Medulla oblongata (tissue), 1 donor: Measurements from ENCODE around the gene PHACTR2.
"Not testable (repeated sequence)": the region's sequence is repeated elsewhere in the genome, so short reads cannot be mapped to it uniquely, and the experiment has no call there.

Experiments used
- DNase-seq: peaks from one replicate; pipeline ENCODE4 v3.0.0-alpha.2; 2015; ENCODE audit errors: extremely low spot score

Gene PHACTR2

DNA sequence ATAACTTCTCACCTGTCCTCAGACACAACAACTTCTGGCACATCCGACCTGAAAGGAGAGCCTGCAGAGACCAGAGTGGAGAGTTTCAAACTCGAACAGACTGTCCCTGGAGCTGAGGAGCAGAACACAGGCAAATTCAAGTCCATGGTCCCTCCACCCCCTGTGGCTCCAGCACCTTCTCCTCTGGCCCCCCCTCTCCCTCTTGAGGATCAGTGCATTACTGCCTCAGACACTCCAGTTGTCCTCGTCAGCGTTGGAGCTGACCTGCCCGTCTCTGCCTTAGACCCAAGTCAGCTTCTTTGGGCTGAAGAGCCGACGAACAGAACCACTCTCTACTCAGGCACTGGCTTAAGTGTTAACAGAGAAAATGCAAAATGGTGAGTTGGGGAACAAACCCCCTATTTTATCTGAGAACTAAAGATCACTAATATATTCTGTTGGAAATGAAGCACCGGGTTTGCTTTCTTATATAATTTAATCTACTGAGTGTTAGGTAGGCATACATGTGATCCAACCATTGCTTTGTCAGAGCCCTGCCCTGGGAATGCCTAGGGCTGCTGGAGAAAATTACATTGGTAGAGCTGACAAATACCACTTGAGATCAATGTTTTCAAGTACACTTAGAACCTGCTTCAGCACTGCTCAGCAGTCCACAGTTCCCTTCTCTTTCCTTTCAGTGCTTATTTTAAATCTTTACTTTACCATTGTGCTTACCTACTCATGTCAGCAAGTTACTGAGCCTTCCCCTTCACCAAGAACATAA lies 87.8 kb downstream of the PHACTR2 start:
- DNase-seq: no peak

DNA sequence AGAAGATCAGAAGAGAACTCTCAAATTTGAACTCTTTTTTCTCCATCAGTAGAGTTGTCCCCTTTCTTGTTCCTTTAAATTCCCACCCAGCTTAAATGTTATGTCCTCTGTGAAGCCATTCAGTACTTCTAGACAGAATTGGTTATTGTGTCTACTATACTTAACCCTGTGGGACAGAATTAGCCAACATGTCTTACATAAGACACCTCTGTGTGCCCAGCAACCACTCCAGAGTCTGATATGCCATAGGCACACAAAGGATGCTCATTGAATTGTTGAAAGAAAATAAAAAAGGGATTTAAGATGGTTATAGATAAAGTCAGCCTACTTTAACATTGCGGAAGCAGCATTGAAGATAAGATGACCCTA lies 88.4 kb downstream of the PHACTR2 start:
- DNase-seq: no peak

DNA sequence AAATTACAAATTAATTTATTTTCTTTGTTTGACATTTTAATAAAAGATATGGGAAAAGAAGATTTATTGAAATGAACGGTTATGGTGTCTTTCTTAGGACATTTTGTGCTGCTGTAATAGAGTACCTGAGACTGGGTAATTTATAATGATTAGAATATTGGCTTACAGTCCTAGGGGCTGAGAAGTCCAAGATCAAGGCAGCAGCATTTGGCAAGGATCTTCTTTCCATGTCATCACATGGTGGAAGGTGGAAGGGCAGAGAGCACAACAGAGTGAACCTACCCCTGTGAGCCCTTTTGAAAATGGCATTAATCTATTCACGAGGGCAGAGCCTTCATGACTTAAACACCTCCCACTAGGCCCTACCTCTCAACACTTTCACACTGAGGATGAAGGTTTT lies 89.7 kb downstream of the PHACTR2 start:
- DNase-seq: no peak

DNA sequence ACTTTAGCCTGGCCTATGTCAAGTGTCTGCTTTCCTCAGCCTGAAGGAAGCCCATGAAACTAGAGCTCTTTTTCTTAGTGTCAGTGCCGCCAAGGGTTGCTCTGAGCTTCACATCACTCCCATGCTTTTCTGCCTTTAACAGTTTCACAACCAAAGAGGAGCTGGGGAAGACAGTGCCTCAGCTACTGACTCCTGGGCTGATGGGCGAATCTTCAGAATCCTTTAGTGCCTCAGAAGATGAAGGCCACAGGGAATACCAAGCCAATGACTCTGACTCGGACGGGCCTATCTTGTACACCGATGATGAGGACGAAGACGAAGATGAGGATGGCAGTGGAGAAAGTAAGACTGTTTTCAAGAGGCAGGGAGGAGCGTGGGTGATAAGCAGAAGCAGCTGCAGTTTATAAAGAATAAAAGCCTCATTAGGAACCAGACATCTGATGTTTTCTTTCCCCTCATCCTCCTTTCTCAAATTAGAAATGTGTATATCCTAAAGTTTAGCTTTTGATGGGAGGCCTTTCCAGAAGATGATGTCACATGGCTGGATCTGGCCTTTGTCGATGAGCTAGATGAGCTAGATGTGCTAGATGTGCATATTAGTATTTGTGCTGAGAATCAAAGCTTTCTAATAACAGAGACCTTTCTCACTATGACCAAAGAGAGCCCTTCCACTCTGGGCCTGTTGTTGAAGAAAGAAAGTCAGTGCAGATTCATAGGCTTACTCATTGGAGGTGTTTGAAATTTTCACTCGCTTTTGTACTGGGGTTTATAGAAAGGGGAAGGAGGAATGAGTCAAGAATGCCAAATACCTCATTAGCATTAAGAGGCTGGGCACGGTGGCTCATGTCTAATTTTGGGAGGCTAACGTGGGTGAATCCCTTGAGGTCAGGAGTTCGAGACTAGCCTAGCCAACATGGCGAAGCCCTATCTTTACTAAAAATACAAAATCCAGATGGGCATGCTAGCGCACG lies 94.6 kb downstream of the PHACTR2 start:
- no peak for DNase-seq

DNA sequence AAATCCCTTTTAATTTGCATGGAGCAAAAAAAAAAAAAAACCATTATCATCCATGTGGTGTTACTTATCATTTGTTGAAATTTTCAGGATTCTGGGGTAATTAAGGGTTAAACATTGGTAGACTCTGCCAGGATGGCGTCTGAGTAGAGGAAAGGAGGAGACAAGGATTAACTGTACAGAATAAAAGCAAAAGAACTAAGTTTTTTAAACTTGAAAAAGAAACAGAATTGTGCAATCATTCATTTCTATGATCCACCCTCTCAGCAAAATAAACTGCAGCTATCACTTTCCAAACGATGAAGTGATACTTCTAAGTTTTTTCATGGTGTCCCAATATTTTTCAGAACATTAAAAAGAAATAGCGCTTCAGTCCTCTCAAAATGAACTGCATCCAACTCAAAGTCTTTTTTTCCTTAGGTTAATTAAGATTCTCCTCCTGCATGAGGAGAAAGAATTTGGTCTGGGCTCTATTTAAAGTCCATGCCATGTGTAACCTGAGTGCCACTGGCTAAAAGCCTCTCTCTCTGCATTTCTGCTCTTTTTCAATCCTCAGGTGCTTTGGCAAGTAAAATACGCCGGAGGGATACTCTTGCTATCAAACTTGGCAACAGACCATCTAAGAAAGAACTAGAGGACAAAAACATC lies 95.9 kb downstream of the PHACTR2 start:
- DNase-seq: peak; percentile 16

DNA sequence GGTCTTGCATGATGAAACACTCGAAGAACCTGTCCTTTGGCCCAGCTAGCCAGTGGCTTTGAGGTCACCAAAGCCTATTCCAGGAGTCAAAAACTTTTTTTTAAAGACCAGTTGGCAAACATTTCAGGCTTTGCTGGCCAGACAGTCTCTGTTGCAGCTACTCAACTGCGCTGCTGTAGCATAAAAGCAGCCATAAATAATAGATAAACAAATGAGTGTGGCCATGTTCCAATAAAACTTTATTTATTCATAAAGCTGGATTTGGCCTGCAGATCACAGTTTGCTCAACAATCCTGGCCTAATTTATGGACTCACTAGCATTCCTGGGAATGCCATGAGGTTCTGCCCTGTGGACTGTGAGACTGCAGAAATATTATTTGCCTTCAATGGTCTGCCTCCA lies 96.6 kb downstream of the PHACTR2 start:
- peak; percentile 26 for DNase-seq

DNA sequence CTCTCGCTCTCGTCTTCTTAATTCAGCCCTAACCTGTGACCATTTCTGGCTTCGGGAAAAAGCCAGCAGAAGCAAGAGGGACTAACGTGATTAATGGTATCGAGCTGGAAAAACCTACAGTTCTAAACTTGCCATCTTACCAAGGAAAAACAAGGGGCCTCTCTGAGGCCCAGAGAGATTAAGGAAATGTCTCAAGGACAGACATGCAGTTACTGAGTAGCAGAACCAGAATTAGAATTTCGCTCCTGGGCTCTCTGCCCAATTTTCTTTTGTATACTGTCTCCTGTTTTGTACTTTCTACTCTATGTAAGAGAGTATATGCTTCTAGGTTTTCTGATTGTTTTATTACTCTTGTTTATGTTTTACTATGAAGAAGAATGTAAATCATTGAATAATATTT lies 97.6 kb downstream of the PHACTR2 start:
- no peak for DNase-seq

DNA sequence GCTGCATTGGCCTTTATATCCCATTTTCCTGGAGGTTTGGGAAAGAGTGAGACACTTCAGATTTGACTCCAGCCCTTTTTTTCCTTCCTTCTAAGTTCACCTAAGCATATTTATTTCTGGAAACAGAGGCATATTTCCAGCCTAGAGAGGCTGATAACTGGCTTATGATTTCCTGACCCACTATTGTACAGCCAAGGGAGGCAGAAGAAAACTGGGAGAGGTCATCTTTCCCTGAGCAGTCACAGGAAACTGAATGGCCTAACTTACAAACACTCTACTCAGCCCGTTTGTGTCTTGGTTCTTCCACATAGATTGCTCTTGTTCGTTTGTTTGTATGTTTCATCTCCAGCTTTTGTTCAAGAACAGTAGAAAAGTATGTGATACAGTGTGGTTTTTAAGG lies 101.2 kb downstream of the PHACTR2 start:
- DNase-seq: no peak

DNA sequence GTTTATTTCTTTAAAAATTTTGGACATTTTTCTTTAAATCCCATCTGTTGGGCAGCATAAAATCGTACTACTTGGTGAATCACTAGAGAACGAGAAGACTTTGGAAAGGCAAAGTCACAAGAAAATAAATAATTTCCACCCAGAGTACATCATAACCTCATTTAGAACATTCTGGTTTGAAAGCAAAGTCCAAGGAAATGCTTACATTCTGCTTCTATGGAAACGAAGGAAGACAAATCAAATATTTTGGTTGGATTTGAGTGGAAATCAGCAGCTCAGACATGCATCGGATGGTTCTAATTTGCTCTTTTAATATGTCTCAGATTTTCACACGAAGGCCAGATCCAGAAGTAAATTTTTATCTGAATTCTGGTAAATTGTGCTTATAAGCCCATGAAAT lies 104.7 kb downstream of the PHACTR2 start:
- DNase-seq: no peak

DNA sequence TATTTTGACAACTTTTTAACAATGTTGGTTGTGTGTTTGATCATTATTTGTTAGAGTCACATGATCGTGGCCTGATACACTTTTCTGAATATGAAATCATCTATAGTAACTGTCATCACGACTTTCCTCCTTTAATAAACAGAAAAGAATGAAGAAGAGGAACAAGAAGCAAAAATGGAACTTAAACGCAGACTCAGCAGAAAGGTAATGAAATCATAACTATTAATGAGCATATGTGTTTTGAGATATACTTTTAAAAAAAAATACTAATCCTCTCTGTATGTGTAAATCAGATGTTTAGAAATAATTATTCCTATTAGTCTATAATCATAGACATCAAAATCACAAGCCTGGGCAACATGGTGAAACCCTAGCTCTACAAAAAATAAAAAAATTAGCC lies 105.3 kb downstream of the PHACTR2 start:
- DNase-seq: no peak

DNA sequence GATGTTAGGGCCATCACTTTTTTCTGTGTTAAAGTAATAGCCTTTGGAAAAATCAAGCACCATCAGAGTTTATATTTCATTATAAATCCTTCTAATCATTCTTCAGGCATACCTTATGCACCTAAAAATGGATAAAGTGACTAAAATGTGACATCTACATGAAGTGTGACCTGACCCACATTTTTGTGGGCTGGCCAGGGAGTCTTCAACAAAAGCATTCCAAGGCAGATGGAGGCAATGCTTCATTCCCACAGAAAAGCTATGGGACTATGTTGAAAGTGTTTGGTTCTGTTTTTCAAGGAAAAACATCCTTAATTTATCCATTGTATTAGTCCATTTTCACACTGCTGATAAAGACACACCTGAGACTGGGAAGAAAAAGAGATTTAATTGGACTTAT lies 106.6 kb downstream of the PHACTR2 start:
- no peak for DNase-seq

DNA sequence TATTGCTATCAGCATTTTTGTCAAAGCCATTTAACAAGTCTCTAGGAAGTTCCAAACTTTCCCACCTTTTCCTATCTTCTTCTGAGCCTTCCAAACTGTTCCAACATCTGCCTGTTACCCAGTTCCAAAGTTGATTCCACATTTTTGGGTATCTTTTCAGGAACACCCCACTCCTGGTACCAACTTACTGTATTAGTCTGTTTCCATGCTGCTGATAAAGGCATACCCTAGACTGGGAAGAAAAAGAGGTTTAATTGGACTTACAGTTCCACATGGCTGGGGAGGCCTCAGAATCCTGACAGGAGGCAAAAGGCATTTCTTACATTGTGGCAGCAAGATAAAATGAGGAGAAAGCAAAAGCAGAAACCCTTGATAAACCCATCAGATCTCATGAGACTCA lies 108.6 kb downstream of the PHACTR2 start:
- DNase-seq: not testable (repeated sequence)

DNA sequence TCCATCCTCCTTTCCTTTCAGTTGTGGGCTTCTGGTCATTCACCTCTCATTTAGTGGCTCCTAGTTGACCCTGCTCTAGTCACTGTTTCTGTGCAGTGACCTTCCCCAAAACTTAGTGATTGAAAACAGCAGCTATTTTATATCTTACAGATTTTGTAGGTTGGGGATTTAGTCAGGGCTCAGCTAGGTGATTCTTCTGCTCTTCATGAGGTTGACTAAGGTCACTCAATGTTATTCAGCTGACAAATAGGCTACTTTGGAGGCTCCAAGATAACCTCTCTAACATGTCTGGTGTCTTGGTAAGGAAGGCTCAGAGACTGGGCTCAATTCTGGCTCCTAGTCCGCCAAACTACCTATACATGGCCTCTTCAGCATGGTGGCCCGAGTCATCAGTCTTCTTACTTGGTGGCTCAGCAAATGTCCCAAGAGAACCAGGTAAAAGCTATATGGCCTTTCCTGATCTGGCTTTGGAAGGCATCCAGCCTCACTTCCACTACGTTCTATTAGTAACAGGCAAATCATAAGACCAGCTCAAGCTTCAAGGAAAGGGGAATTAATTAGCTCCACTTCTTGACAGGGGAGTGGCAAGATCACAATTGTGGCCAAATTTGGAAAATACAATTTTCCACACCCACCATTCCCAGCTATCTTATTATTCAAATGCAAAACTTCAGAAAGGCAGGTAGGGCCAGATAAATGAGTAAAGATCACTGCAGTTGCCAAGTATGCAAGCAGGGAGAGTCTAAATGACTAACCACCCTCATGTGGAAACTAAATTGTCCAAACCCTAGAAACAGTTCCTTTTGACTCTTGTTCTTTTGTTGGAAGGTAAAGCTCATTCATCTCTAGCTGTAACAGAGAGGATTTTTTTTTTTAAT lies 114.9 kb downstream of the PHACTR2 start:
- no peak for DNase-seq

DNA sequence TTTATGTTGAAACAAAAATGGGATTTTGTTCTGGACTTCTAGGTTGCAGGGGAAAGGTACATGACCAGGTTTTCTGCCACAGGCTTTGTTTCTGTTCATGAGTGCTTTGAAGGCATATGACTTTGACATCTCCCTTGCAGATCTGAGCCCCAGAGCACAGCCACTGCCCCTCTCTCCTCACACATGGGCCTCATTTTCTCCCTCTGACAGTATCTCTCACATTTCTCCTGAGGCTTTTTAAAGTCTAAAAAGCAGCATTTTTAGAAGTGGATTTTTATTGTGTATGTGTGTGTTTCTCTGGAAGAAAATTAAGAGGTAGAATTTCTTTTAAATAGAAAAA lies 115.5 kb downstream of the PHACTR2 start:
- DNase-seq: no peak

DNA sequence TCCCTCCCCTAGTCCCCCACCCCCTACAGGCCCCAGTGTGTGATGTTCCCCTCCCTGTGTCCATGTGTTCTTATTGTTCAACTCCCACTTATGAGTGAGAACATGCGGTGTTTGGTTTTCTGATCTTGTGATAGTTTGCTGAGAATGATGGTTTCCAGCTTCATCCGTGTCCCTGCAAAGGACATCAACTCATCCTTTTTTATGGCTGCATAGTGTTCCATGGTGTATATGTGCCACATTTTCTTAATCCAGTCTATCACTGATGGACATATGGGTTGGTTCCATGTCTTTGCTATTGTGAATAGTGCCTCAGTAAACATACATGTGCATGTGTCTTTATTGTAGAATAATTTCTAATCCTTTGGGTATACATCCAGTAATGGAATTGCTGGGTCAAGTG lies 118.8 kb downstream of the PHACTR2 start:
- DNase-seq: not testable (repeated sequence)

DNA sequence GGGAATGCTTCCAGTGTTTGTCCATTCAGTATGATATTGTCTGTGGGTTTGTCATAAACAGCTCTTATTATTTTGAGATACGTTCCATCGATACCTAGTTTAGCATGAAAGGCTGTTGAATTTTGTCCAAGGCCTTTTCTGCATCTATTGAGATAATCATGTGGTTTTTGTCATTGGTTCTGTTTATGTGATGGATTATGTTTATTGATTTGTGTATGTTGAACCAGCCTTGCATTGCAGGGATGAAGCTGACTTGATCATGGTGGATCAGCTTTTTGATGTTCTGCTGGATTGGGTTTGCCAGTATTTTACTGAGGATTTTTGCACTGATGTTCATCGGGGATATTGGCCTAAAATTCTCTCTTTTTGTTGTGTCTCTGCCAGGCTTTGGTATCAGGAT lies 120.7 kb downstream of the PHACTR2 start:
- not testable (repeated sequence) for DNase-seq

DNA sequence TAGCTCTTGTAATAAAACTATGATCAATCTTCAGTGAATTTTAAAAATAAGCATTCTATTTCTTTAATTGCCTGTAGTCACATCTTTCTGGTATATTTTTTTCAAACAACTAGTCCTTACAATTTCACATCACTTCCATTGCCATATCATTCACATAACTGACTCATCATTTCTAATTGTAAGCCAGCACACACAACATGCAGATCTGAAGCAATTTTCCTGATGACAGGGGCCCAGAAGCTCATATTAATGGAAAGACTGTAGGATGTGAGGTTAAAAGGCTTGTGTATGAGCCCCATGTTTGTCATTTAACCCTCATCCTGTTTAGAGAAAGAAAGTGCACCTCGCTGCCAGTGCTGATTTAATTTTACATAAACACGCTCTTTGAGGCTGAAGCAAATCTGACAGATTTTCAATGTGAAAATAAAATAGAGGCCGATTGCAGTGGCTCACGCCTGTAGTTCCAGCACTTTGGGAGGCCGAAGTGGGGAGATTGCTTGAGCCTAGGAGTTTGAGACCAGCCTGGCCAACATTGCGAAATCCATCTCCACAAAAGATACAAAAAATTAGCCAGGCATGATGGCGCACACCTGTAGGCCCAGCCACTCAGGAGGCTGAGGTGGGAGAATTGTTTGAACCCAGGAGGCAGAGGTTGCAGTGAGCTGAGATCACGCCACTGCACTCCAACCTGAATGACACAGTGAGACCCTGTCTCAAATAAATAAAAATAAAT lies 125.2 kb downstream of the PHACTR2 start:
- no peak for DNase-seq

DNA sequence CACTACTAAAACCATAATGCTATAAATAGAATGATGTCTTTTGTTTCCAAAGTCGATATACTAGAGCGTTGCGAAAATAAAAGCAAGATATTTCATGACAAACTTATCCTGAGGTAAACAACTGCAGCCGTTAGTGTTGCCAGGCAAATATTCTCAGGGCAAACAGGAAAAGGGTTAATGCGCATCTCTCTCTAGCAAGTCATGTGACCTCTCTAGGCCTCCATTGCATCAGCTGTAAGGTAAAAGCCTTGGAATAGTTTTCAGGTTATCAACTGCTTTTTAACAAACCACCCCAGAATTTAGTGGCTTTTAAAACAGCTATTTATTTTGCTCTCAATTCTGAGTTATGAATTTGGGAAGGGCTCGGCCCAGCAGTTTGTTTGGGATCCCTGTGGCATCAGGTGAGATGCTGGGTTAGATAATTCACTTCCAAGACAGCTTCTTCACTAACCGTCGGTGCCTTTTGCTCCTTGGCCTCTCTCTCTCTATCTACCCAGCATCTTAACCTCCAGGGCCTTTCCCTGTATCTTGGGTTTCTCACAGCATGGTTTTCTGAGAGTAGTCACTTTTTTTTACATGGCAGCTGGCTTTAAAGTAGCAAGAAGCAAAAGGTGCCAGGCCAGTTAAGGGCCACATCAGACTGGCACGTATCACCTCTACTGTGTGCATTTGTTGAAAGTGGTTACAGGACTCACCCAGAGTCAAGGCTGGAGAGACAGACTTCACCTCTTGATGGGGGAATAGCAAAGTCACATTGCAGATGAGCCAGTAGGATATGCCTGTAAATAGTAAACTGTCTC lies 126.2 kb downstream of the PHACTR2 start:
- no peak for DNase-seq

DNA sequence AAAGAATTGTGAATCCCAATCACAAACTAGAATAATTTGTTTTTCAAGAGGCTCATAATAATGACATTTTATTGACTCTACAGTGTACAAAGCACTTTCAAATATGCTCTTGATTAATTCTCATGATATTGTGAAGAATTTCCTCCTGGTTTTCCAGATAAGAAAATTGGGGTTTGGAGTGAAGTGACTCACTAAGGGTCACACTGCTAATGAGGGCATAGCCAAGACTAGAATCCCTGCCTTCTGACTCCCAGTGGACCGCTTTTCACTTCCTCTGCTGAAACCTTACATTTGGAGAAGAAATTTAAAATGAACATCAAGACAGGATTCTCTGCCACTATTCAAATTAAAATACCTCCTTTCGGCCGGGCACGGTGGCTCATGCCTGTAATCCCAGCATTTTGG lies 127.1 kb downstream of the PHACTR2 start:
- no peak for DNase-seq
